Esophagus squamous epithelium (tissue), 4 donors: Measurements from ENCODE around the gene RASA3.

Experiments used
- CTCF ChIP-seq, 6 experiments: fragments of 450-650 bp in 4 of 6; fragments of 200-600 bp in 2 of 6; sonication (generic) in 2 of 6; IDR thresholded peaks; one replicate each; pipeline ENCODE4 v1.5.1; 2016 to 2019; ENCODE audit warnings: antibody characterized with exemption in 6 of 6, mild to moderate bottlenecking in 4 of 6, moderate library complexity in 4 of 6
- POLR2A ChIP-seq, 4 donors: fragments of 450-650 bp; IDR thresholded peaks; one replicate each; pipeline ENCODE4 v1.6.1; 2017; ENCODE audit warnings: antibody characterized with exemption in 4 of 4, mild to moderate bottlenecking in 4 of 4, moderate library complexity in 3 of 4

- TF ChIP-seq POLR2A (IDR thresholded peaks at IDR 0.05): no peak
- TF ChIP-seq CTCF (IDR thresholded peaks at IDR 0.05): no peak
Observed at GRCh38 chr13:114068656-114069318, 63.6 kb downstream of the RASA3 start.
